CD8-positive, alpha-beta memory T cell (primary cell): ENCODE results near the gene BAHD1. TPM values are rescaled to one million over a fixed set of nuclear protein-coding genes. Genes with fewer than 3 reads are reported as not detected.

ENCODE experiments used
- CTCF ChIA-PET: fragments of 350-600 bp; sonication (Branson Sonifier 250); formaldehyde crosslinking; loops from one replicate; lab custom pipeline; 2021; ENCODE audit warnings: antibody characterized with exemption; lab: Charles Lee
- POLR2A ChIA-PET: fragments of 350-600 bp; sonication (Branson Sonifier 250); formaldehyde crosslinking; loops from one replicate; lab custom pipeline; 2021; ENCODE audit warnings: antibody characterized with exemption; lab: Charles Lee
- DNase-seq, 5 donors: peaks; one replicate each; pipeline versions ENCODE4 v3.0.0 to v3.0.0-alpha.2; 2020 to 2022; ENCODE audit warnings: mixed read lengths in 1 of 5
- H3K27ac ChIP-seq: one replicate; pipeline ENCODE4 v1.7.0; 2013; ENCODE audit warnings: low read depth, mild to moderate bottlenecking, low read length, moderate library complexity
- H3K27me3 ChIP-seq: 2 replicates; pipeline ENCODE4 v1.7.0; 2013; ENCODE audit warnings: low read length, mild to moderate bottlenecking; ENCODE audit not compliant: insufficient read depth, poor library complexity, severe bottlenecking
- H3K36me3 ChIP-seq: 2 replicates; pipeline ENCODE4 v1.7.0; 2013; ENCODE audit warnings: mild to moderate bottlenecking, low read length, moderate library complexity; ENCODE audit not compliant: insufficient read depth
- H3K4me1 ChIP-seq: 2 replicates; pipeline ENCODE4 v1.7.0; 2013; ENCODE audit warnings: mild to moderate bottlenecking, low read length, moderate library complexity; ENCODE audit not compliant: insufficient read depth
- H3K4me3 ChIP-seq: 2 replicates; pipeline ENCODE4 v1.7.0; 2013; ENCODE audit warnings: mild to moderate bottlenecking, low read length
- H3K9me3 ChIP-seq: 2 replicates; pipeline ENCODE4 v1.7.0; 2013; ENCODE audit warnings: mild to moderate bottlenecking, low read length
- H3K27ac Mint-ChIP-seq, 8 donors: one replicate each; pipeline ENCODE4 v1.8.0; 2020 to 2021; ENCODE audit warnings: mixed read lengths in 8 of 8, mild to moderate bottlenecking in 6 of 8, inconsistent platforms in 3 of 8, moderate library complexity in 3 of 8
- H3K27me3 Mint-ChIP-seq, 2 donors: one replicate each; pipeline ENCODE4 v1.8.0; 2020 to 2021; ENCODE audit warnings: mixed read lengths in 2 of 2, mild to moderate bottlenecking in 1 of 2, moderate library complexity in 1 of 2
- H3K36me3 Mint-ChIP-seq, 3 donors: one replicate each; pipeline ENCODE4 v1.8.0; 2020 to 2021; ENCODE audit warnings: mixed read lengths in 3 of 3, inconsistent platforms in 1 of 3, mild to moderate bottlenecking in 1 of 3
- H3K4me1 Mint-ChIP-seq, 3 donors: one replicate each; pipeline ENCODE4 v1.8.0; 2020 to 2021; ENCODE audit warnings: mixed read lengths in 3 of 3, inconsistent platforms in 1 of 3, mild to moderate bottlenecking in 1 of 3
- H3K4me3 Mint-ChIP-seq, 7 donors: one replicate each; pipeline ENCODE4 v1.8.0; 2020 to 2021; ENCODE audit warnings: mixed read lengths in 7 of 7, mild to moderate bottlenecking in 6 of 7, moderate library complexity in 4 of 7, inconsistent platforms in 2 of 7
- H3K9me3 Mint-ChIP-seq, 5 donors: one replicate each; pipeline ENCODE4 v1.8.0; 2020 to 2022; ENCODE audit warnings: mixed read lengths in 5 of 5, mild to moderate bottlenecking in 3 of 5, moderate library complexity in 2 of 5, inconsistent platforms in 1 of 5
- polyA plus RNA-seq: library from polyadenylated mRNA; unstranded; fragments of 300-500 nt; fragmentation: Illumina TruSeq; gene quantifications from one replicate; pipeline ENCODE4 v1.2.3, GENCODE V29; 2021
- total RNA-seq, 2 experiments: library from RNA; stranded (reverse); gene quantifications; one replicate each; pipeline ENCODE4 v1.2.3, GENCODE V29; 2021

BAHD1 gene
- 10 to 100 TPM; 23.6 to 24.9 TPM for total RNA-seq
- polyA plus RNA-seq = 4.1 TPM

DNA sequence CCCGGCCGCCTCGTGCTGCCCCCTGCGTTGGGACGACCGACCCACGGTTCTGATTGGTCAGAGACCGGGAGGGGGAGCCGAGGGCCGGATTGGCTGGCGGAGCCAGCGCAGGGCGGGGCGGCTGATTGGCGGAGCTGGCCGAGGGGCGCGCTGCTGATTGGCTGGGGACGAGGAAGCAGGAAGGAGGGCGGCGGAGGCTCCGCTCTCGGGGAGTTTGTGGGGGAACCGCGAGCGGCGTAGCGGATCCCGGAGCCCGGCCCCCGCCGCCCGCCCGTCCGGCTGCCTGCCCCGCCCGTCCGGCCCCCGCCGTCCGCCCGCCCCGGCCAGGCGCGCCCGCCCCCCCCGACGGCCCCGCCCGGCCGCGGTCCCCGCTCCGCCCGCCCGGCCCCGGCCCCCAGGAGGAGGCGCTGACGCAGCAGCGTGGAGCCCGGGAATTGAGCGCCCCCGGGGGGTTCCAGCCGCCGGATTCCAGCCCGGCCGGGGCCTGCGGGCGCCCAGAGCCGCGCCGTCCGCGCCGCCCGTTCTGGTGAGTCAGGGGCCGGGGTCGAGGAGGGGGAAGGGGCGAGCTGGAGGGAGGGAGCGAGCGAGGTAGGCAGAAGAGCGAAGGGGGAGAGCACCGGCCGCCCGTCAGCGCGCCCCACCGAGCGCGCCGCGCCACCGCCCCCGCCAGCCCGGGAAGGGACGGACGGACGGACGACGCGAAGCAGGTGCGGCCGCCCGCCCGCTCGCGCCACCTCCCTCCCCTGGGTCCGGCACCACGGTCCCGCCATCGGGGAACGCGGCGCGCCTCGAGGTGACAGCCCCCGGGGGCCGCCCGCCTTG, at the start of gene BAHD1:
Gene BAHD1, plus strand, starts transcription at position 211 of the 822 bp plus-strand sequence. CDS start 17,512 bp downstream, outside the sequence.
- peak within 1 kb of the TSS; percentile 72 for H3K4me3 ChIP-seq
- Mint-ChIP-seq H3K4me1 (peaks cover 58 to 71% (median 58%) of the 10 kb centered on the region in 3 donors), H3K4me3 (peak within 1 kb of the TSS; percentile 92 to 97 (median 95)), H3K9me3 (peaks cover 0 to 3% (median 0%) of the 10 kb centered on the region in 5 donors), H3K27me3 (peaks cover 11 to 15% of the 10 kb centered on the region in 2 donors), H3K27ac (peak within 1 kb of the TSS in 7 of 8 donors; percentile 74 to 92 (median 88)), H3K36me3 (peaks cover 0 to 9% (median 0%) of the 10 kb centered on the region in 3 donors)
- peaks cover 6% of the 10 kb centered on the region for H3K27me3 ChIP-seq
- H3K9me3 ChIP-seq = no peaks in the 10 kb centered on the region
- DNase-seq = peak; percentile 90 to 96 (median 94)
- ChIA-PET CTCF (interaction anchor here (0.6 to 2.3 kb wide), 16 partner anchors 10 to 254 kb away, joined by 3 to 16 read pairs (median 4); partner anchors contain the start of genes IVD and RAD51), POLR2A (interaction anchor here (0.6 to 5.2 kb wide), 15 partner anchors 12 to 943 kb away, joined by 3 to 41 read pairs (median 3); partner anchors contain the start of genes CHST14, INAFM2, IVD and PLCB2)
- no peaks in the 10 kb centered on the region for H3K36me3 ChIP-seq
- peaks cover 63% of the 10 kb centered on the region for H3K4me1 ChIP-seq
- peak within 1 kb of the TSS; percentile 66 for H3K27ac ChIP-seq

- H3K27ac Mint-ChIP-seq = peak overlapping the region in 2 of 8 donors; percentile 32 to 38
- no peaks in the 10 kb centered on the region for H3K27me3 ChIP-seq
- H3K4me3 Mint-ChIP-seq = no peak overlapping the region
- peaks cover 0 to 48% (median 14%) of the 10 kb centered on the region in 3 donors for H3K36me3 Mint-ChIP-seq
- H3K9me3 Mint-ChIP-seq = no peaks in the 10 kb centered on the region
- H3K4me1 ChIP-seq = peaks cover 3% of the 10 kb centered on the region
- CTCF ChIA-PET = interaction anchor here (1.1 kb wide), 1 partner anchor 48 kb away, joined by 3 read pairs; the partner anchor contains the start of gene BAHD1
- H3K9me3 ChIP-seq = no peaks in the 10 kb centered on the region
- peaks cover 17% of the 10 kb centered on the region for H3K36me3 ChIP-seq
- H3K27me3 Mint-ChIP-seq = no peaks in the 10 kb centered on the region
- peaks cover 3 to 8% (median 8%) of the 10 kb centered on the region in 3 donors for H3K4me1 Mint-ChIP-seq
- no peak overlapping the region for H3K27ac ChIP-seq
- no peak for DNase-seq
- POLR2A ChIA-PET = interaction anchor here (0.6 kb wide), 1 partner anchor 1874 kb away, joined by 4 read pairs; no protein-coding TSS in a partner anchor
- H3K4me3 ChIP-seq = no peak overlapping the region
Observed at GRCh38 chr15:40392986-40393948, 47.5 kb upstream of the BAHD1 start.

GRCh38 chr15:40397688-40398412, 42.9 kb upstream of the BAHD1 start:
- peaks cover 11% of the 10 kb centered on the region for H3K36me3 ChIP-seq
- no peaks in the 10 kb centered on the region for H3K27me3 Mint-ChIP-seq
- no peaks in the 10 kb centered on the region for H3K9me3 ChIP-seq
- no peaks in the 10 kb centered on the region for H3K27me3 ChIP-seq
- peaks cover 14 to 24% (median 19%) of the 10 kb centered on the region in 3 donors for H3K4me1 Mint-ChIP-seq
- DNase-seq = no peak
- no peak overlapping the region for H3K4me3 ChIP-seq
- no peak overlapping the region for H3K27ac ChIP-seq
- H3K4me3 Mint-ChIP-seq = peak overlapping the region in 5 of 7 donors; percentile 10 to 70 (median 67)
- ChIA-PET POLR2A (interaction anchor here (0.5 to 1.5 kb wide), 2 partner anchors 30 to 76 kb away, joined by 8 to 9 read pairs; no protein-coding TSS in a partner anchor), CTCF (interaction anchor here (0.9 to 3.4 kb wide), 8 partner anchors 10 to 119 kb away, joined by 3 to 17 read pairs (median 4); partner anchors contain the start of gene KNSTRN)
- peak overlapping the region in 4 of 8 donors; percentile 4 to 65 (median 22) for H3K27ac Mint-ChIP-seq
- H3K36me3 Mint-ChIP-seq = peaks cover 0 to 11% (median 4%) of the 10 kb centered on the region in 3 donors
- peaks cover 11% of the 10 kb centered on the region for H3K4me1 ChIP-seq
- H3K9me3 Mint-ChIP-seq = no peaks in the 10 kb centered on the region

- Mint-ChIP-seq H3K36me3 (peaks cover 0 to 5% (median 4%) of the 10 kb centered on the region in 3 donors), H3K9me3 (no peaks in the 10 kb centered on the region), H3K27me3 (no peaks in the 10 kb centered on the region), H3K27ac (peak overlapping the region in 6 of 8 donors; percentile 42 to 80 (median 68)), H3K4me1 (peaks cover 14 to 25% (median 20%) of the 10 kb centered on the region in 3 donors), H3K4me3 (peak overlapping the region in 6 of 7 donors; percentile 36 to 70 (median 66))
- DNase-seq = no peak
- Histone ChIP-seq H3K4me3 (no peak overlapping the region), H3K27ac (no peak overlapping the region), H3K27me3 (no peaks in the 10 kb centered on the region), H3K9me3 (no peaks in the 10 kb centered on the region), H3K36me3 (peaks cover 5% of the 10 kb centered on the region), H3K4me1 (peaks cover 11% of the 10 kb centered on the region)
- ChIA-PET POLR2A (interaction anchor here (1.5 kb wide), 1 partner anchor 31 kb away, joined by 9 read pairs; no protein-coding TSS in a partner anchor), CTCF (interaction anchor here (1.0 to 3.4 kb wide), 5 partner anchors 9 to 119 kb away, joined by 3 to 17 read pairs (median 4); no protein-coding TSS in a partner anchor)
Observed at GRCh38 chr15:40398413-40398873, 42.3 kb upstream of the BAHD1 start.

DNA sequence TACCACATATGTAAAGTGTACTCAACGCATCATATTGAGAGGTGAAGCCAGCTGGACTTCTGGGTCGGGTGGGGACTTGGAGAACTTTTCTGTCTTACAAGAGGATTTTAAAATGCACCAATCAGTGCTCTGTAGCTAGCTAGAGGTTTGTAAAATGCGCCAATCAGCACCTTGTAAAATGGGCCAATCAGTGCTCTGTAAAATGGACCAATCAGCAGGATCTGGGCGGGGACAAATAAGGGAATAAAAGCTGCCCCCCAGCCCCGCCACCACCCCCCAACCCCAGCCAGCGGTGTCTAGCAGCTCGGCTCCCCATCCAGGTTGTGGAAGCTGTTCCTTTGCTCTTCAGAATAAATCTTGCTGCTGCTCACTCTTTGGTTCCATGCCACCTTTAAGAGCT, 41.4 kb upstream of the BAHD1 start:
- peaks cover 11% of the 10 kb centered on the region for H3K4me1 ChIP-seq
- H3K4me3 ChIP-seq = no peak overlapping the region
- Mint-ChIP-seq H3K27me3 (no peaks in the 10 kb centered on the region), H3K9me3 (no peaks in the 10 kb centered on the region), H3K4me1 (peaks cover 20 to 32% (median 28%) of the 10 kb centered on the region in 3 donors), H3K36me3 (peaks cover 0 to 2% (median 0%) of the 10 kb centered on the region in 3 donors), H3K4me3 (no peak overlapping the region), H3K27ac (no peak overlapping the region)
- POLR2A ChIA-PET = interaction anchor here (0.6 to 1.5 kb wide), 2 partner anchors 32 to 43 kb away, joined by 3 to 9 read pairs; no protein-coding TSS in a partner anchor
- CTCF ChIA-PET = interaction anchor here (3.4 kb wide), 1 partner anchor 31 kb away, joined by 17 read pairs; no protein-coding TSS in a partner anchor
- no peaks in the 10 kb centered on the region for H3K9me3 ChIP-seq
- DNase-seq = no peak
- H3K27me3 ChIP-seq = no peaks in the 10 kb centered on the region
- no peak overlapping the region for H3K27ac ChIP-seq
- H3K36me3 ChIP-seq = no peaks in the 10 kb centered on the region

DNA sequence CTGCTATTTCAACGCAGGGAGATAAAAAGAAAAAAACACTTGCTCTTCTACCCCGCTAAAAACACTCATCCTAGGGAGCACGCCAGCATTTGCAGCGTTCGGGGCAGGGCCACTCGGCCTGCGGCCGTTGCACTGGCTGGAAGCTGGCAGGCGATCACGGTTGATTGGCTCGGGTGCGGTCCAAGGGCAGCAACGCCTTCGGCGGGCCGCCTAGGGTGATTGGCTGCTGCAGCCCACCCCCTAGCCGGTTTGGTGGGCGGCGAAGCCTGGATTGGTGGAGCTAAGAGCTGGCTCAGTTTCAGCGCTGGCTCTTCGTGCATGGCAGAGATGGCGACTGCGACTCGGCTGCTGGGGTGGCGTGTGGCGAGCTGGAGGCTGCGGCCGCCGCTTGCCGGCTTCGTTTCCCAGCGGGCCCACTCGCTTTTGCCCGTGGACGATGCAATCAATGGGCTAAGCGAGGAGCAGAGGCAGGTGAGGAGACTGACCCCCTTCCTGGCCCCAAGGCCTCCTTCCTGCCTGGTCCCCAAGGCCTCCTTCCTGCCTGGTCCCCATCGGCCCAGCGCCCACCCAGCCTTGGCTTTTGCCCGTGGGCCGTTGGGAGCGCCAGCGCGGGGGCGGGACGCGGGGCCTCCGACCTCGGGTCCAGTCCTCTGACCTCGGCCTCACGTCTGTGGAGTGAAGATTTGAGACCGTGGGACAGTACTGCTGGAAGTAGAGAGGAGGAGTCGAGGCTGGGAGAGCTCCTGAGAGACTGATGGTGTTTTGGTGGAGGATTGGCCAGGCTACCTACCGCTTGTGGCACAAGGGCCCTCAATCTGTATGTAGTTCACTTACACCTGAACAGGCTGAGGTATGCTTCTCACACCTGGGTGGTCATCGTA, 35.0 kb upstream of the BAHD1 start, which contains the start of gene IVD:
Gene IVD, plus strand, starts transcription at position 295 of the 881 bp plus-strand sequence. Its CDS starts 33 bp downstream, at position 328.
- H3K27ac ChIP-seq = peak within 1 kb of the TSS; percentile 57
- DNase-seq = peak; percentile 87 to 93 (median 88)
- CTCF ChIA-PET = interaction anchor here (0.9 to 5.8 kb wide), 17 partner anchors 12 to 188 kb away, joined by 3 to 32 read pairs (median 4); partner anchors contain the start of genes KNSTRN and PLCB2
- H3K27ac Mint-ChIP-seq = peak within 1 kb of the TSS; percentile 68 to 93 (median 88)
- H3K36me3 Mint-ChIP-seq = peaks cover 2 to 39% (median 2%) of the 10 kb centered on the region in 3 donors
- peaks cover 31 to 54% (median 45%) of the 10 kb centered on the region in 3 donors for H3K4me1 Mint-ChIP-seq
- H3K4me3 Mint-ChIP-seq = peak within 1 kb of the TSS; percentile 86 to 96 (median 91)
- POLR2A ChIA-PET = interaction anchor here (0.5 to 1.8 kb wide), 7 partner anchors 12 to 1214 kb away, joined by 3 to 10 read pairs (median 4); partner anchors contain the start of genes BAHD1 and KNSTRN
- H3K9me3 ChIP-seq = no peaks in the 10 kb centered on the region
- peaks cover 24% of the 10 kb centered on the region for H3K4me1 ChIP-seq
- no peaks in the 10 kb centered on the region for H3K27me3 Mint-ChIP-seq
- H3K4me3 ChIP-seq = peak within 1 kb of the TSS; percentile 85
- no peaks in the 10 kb centered on the region for H3K9me3 Mint-ChIP-seq
- peaks cover 6% of the 10 kb centered on the region for H3K36me3 ChIP-seq
- H3K27me3 ChIP-seq = no peaks in the 10 kb centered on the region
